ENCODE results near the gene PRIM2.
"Not testable (repeated sequence)": the region's sequence is repeated elsewhere in the genome, so short reads cannot be mapped to it uniquely, and the experiment has no call there.

PRIM2 gene

DNA sequence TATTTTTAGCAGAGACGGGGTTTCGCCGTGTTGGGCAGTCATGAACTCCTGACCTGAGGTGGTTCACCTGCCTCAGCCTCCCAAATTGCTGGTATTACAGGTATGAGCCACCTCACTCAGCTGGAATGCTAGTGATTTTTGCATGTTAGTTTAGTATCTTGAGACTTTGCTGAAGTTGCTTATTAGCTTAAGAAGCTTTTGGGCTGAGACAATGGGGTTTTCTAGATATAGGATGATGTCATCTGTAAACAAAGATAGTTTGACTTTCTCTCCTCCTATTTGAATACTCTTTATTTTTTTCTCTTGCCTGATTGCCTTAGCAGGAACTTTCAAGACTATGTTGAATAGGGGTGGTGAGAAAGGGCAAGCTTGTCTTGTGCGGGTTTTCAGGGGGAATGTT, 57.3 kb downstream of the PRIM2 start:
- not testable (repeated sequence) for H3K4me1 ChIP-seq (ENCODE audit: control insufficient read depth, insufficient read depth, low read length); H3K9me3 ChIP-seq (ENCODE audit: control insufficient read depth, insufficient read depth, low read length); H3K36me3 ChIP-seq (ENCODE audit: control insufficient read depth, insufficient read depth, low read length); H3K9ac ChIP-seq (ENCODE audit: low read depth, low read length); H3K4me3 ChIP-seq (ENCODE audit: low read depth, low read length); H3K27me3 ChIP-seq (ENCODE audit: control insufficient read depth, insufficient read depth, low read length)

GRCh38 chr6:57376083-57376482, 58.7 kb downstream of the PRIM2 start:
- not testable (repeated sequence) for H3K9me3 ChIP-seq (ENCODE audit: control insufficient read depth, insufficient read depth, low read length); H3K27me3 ChIP-seq (ENCODE audit: control insufficient read depth, insufficient read depth, low read length); H3K36me3 ChIP-seq (ENCODE audit: control insufficient read depth, insufficient read depth, low read length); H3K9ac ChIP-seq (ENCODE audit: low read depth, low read length); H3K4me1 ChIP-seq (ENCODE audit: control insufficient read depth, insufficient read depth, low read length); H3K4me3 ChIP-seq (ENCODE audit: low read depth, low read length)

DNA sequence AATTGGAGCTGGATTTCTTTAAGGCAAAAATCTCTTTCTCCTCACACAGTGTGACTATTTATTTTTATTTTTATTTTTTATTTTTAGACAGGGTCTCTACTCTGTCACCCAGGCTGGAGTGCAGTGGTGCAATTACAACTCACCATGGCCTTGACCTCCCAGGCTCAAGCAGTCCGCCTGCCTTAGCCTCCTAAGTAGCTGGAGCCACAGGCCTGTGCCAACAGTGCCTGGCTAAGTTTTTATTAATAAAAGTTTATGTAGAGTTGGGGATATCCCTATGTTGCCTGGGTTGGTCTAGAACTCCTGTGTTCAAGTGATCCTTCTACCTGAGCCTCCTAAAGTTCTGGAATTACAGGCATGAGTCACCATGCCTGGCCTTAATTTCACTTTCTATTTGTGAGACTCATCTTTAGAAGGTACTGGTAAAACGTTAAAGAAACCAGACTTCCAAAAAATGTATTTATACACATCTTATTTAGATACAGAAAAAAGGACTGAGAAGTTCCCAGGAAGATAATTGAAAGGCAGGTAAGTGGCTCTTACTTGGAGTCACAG, 71.7 kb downstream of the PRIM2 start:
- H3K9ac ChIP-seq (ENCODE audit: low read depth, low read length); H3K4me1 ChIP-seq (ENCODE audit: control insufficient read depth, insufficient read depth, low read length); H3K36me3 ChIP-seq (ENCODE audit: control insufficient read depth, insufficient read depth, low read length); H3K4me3 ChIP-seq (ENCODE audit: low read depth, low read length); H3K27me3 ChIP-seq (ENCODE audit: control insufficient read depth, insufficient read depth, low read length); H3K9me3 ChIP-seq (ENCODE audit: control insufficient read depth, insufficient read depth, low read length): not testable (repeated sequence)

- not testable (repeated sequence) for H3K36me3 ChIP-seq (ENCODE audit: control insufficient read depth, insufficient read depth, low read length); H3K4me1 ChIP-seq (ENCODE audit: control insufficient read depth, insufficient read depth, low read length); H3K9ac ChIP-seq (ENCODE audit: low read depth, low read length); H3K27me3 ChIP-seq (ENCODE audit: control insufficient read depth, insufficient read depth, low read length); H3K9me3 ChIP-seq (ENCODE audit: control insufficient read depth, insufficient read depth, low read length); H3K4me3 ChIP-seq (ENCODE audit: low read depth, low read length)
These were observed 73.4 kb downstream of the PRIM2 start for GRCh38 chr6:57390818-57391217.

DNA sequence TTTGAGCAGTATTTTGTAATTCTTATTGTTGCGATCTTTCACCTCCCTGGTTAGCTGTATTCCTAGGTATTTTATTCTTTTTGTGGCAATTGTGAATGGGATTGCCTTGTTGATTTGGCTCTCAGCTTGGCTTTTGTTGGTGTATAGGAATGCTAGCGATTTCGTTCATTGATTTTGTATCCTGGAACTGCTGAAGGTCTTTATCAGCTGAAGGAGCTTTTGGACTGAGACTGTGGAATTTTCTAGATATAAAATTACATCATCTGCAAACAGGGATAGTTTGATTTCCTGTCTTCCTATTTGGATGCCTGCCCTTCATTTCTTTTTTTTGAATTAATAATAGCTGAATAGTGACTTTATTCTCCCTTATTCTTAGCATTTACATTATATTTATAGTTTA, 74.6 kb downstream of the PRIM2 start:
- not testable (repeated sequence) for H3K4me1 ChIP-seq (ENCODE audit: control insufficient read depth, insufficient read depth, low read length); H3K9ac ChIP-seq (ENCODE audit: low read depth, low read length); H3K27me3 ChIP-seq (ENCODE audit: control insufficient read depth, insufficient read depth, low read length); H3K4me3 ChIP-seq (ENCODE audit: low read depth, low read length); H3K36me3 ChIP-seq (ENCODE audit: control insufficient read depth, insufficient read depth, low read length); H3K9me3 ChIP-seq (ENCODE audit: control insufficient read depth, insufficient read depth, low read length)

DNA sequence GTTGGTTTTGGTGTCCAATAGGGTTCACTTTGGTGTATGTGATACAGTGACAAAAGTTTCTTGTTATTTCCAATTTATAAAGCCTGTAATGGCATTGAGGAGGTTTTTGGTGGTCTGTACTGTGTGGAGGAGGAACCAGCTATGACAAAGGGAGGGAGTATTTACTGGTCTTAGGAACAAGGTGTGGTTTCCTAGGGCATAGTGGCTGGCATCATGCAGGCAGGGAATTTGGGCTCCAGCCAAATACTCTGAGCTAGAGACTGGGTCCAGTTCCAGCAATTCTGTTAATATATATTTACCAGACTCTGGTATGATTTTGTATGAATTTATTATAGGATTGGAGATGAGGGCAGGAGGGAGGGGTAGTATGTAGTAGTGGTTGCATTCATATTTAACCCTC, 101.9 kb downstream of the PRIM2 start:
- not testable (repeated sequence) for H3K4me3 ChIP-seq (ENCODE audit: low read depth, low read length); H3K27me3 ChIP-seq (ENCODE audit: control insufficient read depth, insufficient read depth, low read length); H3K36me3 ChIP-seq (ENCODE audit: control insufficient read depth, insufficient read depth, low read length); H3K9ac ChIP-seq (ENCODE audit: low read depth, low read length); H3K9me3 ChIP-seq (ENCODE audit: control insufficient read depth, insufficient read depth, low read length)
- peaks cover 25% of the 10 kb centered on the region for H3K4me1 ChIP-seq (ENCODE audit: control insufficient read depth, insufficient read depth, low read length)

DNA sequence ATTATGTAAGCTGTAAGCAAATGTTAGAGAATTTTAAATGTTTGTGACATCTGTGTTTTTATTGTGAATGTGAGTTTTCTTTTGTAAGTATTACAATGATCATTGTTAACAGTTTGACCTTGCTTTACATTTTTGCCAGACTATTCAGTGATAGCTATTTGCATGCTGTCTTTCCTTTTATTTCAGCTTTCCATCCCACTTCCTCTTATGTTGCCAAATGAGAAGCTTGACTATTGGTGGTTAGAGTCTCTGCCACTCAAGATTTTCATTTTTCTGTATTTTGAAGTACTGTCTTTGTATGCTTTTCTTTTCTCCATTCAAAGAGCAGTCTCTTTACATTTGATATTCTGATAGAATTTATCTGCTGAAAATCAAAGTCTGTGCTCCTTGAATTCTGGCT, 104.1 kb downstream of the PRIM2 start:
- no peaks in the 10 kb centered on the region for H3K9me3 ChIP-seq (ENCODE audit: control insufficient read depth, insufficient read depth, low read length)
- no peak overlapping the region for H3K4me3 ChIP-seq (ENCODE audit: low read depth, low read length)
- H3K4me1 ChIP-seq (ENCODE audit: control insufficient read depth, insufficient read depth, low read length) = peaks cover 27% of the 10 kb centered on the region
- H3K9ac ChIP-seq (ENCODE audit: low read depth, low read length) = no peak overlapping the region
- no peaks in the 10 kb centered on the region for H3K36me3 ChIP-seq (ENCODE audit: control insufficient read depth, insufficient read depth, low read length)
- H3K27me3 ChIP-seq (ENCODE audit: control insufficient read depth, insufficient read depth, low read length) = no peaks in the 10 kb centered on the region

GRCh38 chr6:57423468-57423867, 106.0 kb downstream of the PRIM2 start:
- Histone ChIP-seq H3K9ac (ENCODE audit: low read depth, low read length) (no peak overlapping the region), H3K36me3 (ENCODE audit: control insufficient read depth, insufficient read depth, low read length) (no peaks in the 10 kb centered on the region), H3K27me3 (ENCODE audit: control insufficient read depth, insufficient read depth, low read length) (no peaks in the 10 kb centered on the region), H3K4me3 (ENCODE audit: low read depth, low read length) (no peak overlapping the region), H3K4me1 (ENCODE audit: control insufficient read depth, insufficient read depth, low read length) (peaks cover 29% of the 10 kb centered on the region), H3K9me3 (ENCODE audit: control insufficient read depth, insufficient read depth, low read length) (no peaks in the 10 kb centered on the region)

GRCh38 chr6:57431742-57432141, 114.3 kb downstream of the PRIM2 start:
- not testable (repeated sequence) for H3K9ac ChIP-seq (ENCODE audit: low read depth, low read length); H3K9me3 ChIP-seq (ENCODE audit: control insufficient read depth, insufficient read depth, low read length); H3K36me3 ChIP-seq (ENCODE audit: control insufficient read depth, insufficient read depth, low read length); H3K4me1 ChIP-seq (ENCODE audit: control insufficient read depth, insufficient read depth, low read length); H3K4me3 ChIP-seq (ENCODE audit: low read depth, low read length); H3K27me3 ChIP-seq (ENCODE audit: control insufficient read depth, insufficient read depth, low read length)

GRCh38 chr6:57432157-57432556, 114.7 kb downstream of the PRIM2 start:
- H3K27me3 ChIP-seq (ENCODE audit: control insufficient read depth, insufficient read depth, low read length) = no peaks in the 10 kb centered on the region
- no peaks in the 10 kb centered on the region for H3K36me3 ChIP-seq (ENCODE audit: control insufficient read depth, insufficient read depth, low read length)
- H3K4me1 ChIP-seq (ENCODE audit: control insufficient read depth, insufficient read depth, low read length) = peaks cover 7% of the 10 kb centered on the region
- no peak overlapping the region for H3K9ac ChIP-seq (ENCODE audit: low read depth, low read length)
- no peaks in the 10 kb centered on the region for H3K9me3 ChIP-seq (ENCODE audit: control insufficient read depth, insufficient read depth, low read length)
- no peak overlapping the region for H3K4me3 ChIP-seq (ENCODE audit: low read depth, low read length)

DNA sequence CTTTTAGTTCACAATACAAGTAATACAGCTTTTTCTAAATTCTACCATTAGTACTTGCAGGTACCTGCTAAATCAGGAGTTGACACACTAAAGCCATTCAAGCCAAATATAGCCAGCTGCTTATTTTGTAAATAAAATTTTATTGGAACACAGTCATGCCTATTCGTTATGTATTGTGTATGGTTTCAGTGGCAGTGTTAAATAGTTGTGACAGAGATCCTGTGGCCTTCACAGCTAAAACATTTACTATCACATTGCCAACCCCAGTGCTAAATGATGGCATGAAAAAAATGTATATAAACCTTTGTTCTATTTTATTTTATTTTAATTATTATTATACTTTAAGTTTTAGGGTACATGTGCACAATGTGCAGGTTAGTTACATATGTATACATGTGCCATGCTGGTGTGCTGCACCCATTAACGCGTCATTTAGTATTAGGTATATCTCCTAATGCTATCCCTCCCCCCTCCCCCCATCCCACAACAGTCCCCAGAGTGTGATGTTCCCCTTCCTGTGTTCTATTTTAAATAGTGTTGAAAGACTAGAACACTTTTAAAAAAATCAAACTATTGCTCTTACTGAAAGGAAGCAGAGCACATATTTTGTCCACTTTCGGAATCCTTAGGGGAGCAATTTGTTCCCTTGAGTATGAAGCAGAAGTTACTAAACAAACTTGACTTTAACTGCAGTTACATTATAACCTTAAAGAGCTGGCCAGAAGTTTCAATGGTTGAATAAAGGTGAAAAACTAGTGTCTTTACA, 115.7 kb downstream of the PRIM2 start:
- no peak overlapping the region for H3K9ac ChIP-seq (ENCODE audit: low read depth, low read length)
- H3K4me3 ChIP-seq (ENCODE audit: low read depth, low read length) = no peak overlapping the region
- no peaks in the 10 kb centered on the region for H3K36me3 ChIP-seq (ENCODE audit: control insufficient read depth, insufficient read depth, low read length)

GRCh38 chr6:57433790-57434189, 116.4 kb downstream of the PRIM2 start:
- not testable (repeated sequence) for H3K9ac ChIP-seq (ENCODE audit: low read depth, low read length); H3K36me3 ChIP-seq (ENCODE audit: control insufficient read depth, insufficient read depth, low read length); H3K4me1 ChIP-seq (ENCODE audit: control insufficient read depth, insufficient read depth, low read length); H3K4me3 ChIP-seq (ENCODE audit: low read depth, low read length); H3K27me3 ChIP-seq (ENCODE audit: control insufficient read depth, insufficient read depth, low read length); H3K9me3 ChIP-seq (ENCODE audit: control insufficient read depth, insufficient read depth, low read length)

More for the DNA sequence above, 115.7 kb downstream of the PRIM2 start:
- peaks cover 7% of the 10 kb centered on the region for H3K4me1 ChIP-seq (ENCODE audit: control insufficient read depth, insufficient read depth, low read length)
- H3K27me3 ChIP-seq (ENCODE audit: control insufficient read depth, insufficient read depth, low read length) = no peaks in the 10 kb centered on the region
- no peaks in the 10 kb centered on the region for H3K9me3 ChIP-seq (ENCODE audit: control insufficient read depth, insufficient read depth, low read length)

All from iPS-15b (cell line).